Measurements from ENCODE around the gene FDPS.

FDPS gene

GRCh38 chr1:155308493-155309422 is at the start of gene FDPS:
Gene FDPS, plus strand, starts transcription at chr1:155308866. Its CDS starts 924 bp downstream, at chr1:155309790.
- peak; percentile 96 to 97 for DNase-seq

GRCh38 chr1:155260276-155260675 is 48.4 kb upstream of the FDPS start:
- DNase-seq = no peak

- no peak for DNase-seq
Measured at GRCh38 chr1:155261493-155261851, 47.2 kb upstream of the FDPS start.

- peak; percentile 89 to 90 for DNase-seq
Measured at GRCh38 chr1:155261852-155262673, 46.6 kb upstream of the FDPS start, which contains the start of gene SCAMP3. Gene SCAMP3, minus strand, starts transcription at chr1:155262360. Its CDS starts 209 bp downstream, at chr1:155262151.

GRCh38 chr1:155263067-155263466 is 45.6 kb upstream of the FDPS start:
- no peak for DNase-seq

GRCh38 chr1:155266553-155266952 is 42.1 kb upstream of the FDPS start:
- DNase-seq = no peak

- no peak for DNase-seq
Measured at GRCh38 chr1:155267373-155267772, 41.3 kb upstream of the FDPS start.

GRCh38 chr1:155268630-155269029 is 40.0 kb upstream of the FDPS start:
- DNase-seq = no peak

- DNase-seq = no peak
Measured at GRCh38 chr1:155269381-155269780, 39.3 kb upstream of the FDPS start.

- DNase-seq = no peak
Measured at GRCh38 chr1:155272466-155273342, 36.0 kb upstream of the FDPS start.

- DNase-seq = peak; percentile 96 to 98
Measured at GRCh38 chr1:155273343-155274245, 35.1 kb upstream of the FDPS start, which contains the start of gene CLK2. Gene CLK2, minus strand, starts transcription at chr1:155273504. Its CDS starts 2,527 bp downstream, at chr1:155270977.

- peak; percentile 98 to 99 for DNase-seq
Measured at GRCh38 chr1:155277070-155277901, 31.4 kb upstream of the FDPS start, which contains the start of gene HCN3. Gene HCN3, plus strand, starts transcription at chr1:155277463. Its CDS starts 128 bp downstream, at chr1:155277591.

GRCh38 chr1:155277902-155278688 is 30.6 kb upstream of the FDPS start:
- peak; percentile 84 to 85 for DNase-seq

- DNase-seq = peak in 1 of 2 experiments; percentile 20
Measured at GRCh38 chr1:155278689-155279160, 29.9 kb upstream of the FDPS start.

- DNase-seq = no peak
Measured at GRCh38 chr1:155279268-155279667, 29.4 kb upstream of the FDPS start.

GRCh38 chr1:155282488-155283091 is 26.1 kb upstream of the FDPS start:
- DNase-seq = no peak

- no peak for DNase-seq
Measured at GRCh38 chr1:155284476-155284875, 24.2 kb upstream of the FDPS start.

- no peak for DNase-seq
Measured at GRCh38 chr1:155285063-155285462, 23.6 kb upstream of the FDPS start.

- no peak for DNase-seq
Measured at GRCh38 chr1:155285631-155286044, 23.0 kb upstream of the FDPS start.
